Astrocyte (in vitro differentiated cells and primary cell): Measurements from ENCODE around the gene SHISA8. TPM values are rescaled to one million over a fixed set of nuclear protein-coding genes. Genes with fewer than 3 reads are reported as not detected.

Experiments
- DNase-seq: peaks from one replicate; pipeline ENCODE4 v3.0.0-alpha.2; 2010; ENCODE audit warnings: low read depth
- FAIRE-seq: peaks from 2 replicates; lab custom pipeline; 2011; peaks lifted over from hg19 to GRCh38; lab: Jason Lieb, UNC
- H2AFZ ChIP-seq: 2 replicates; pipeline ENCODE4 v1.6.0; 2012; ENCODE audit warnings: low read depth, low read length, inconsistent platforms
- H3K27ac ChIP-seq: 2 replicates; pipeline ENCODE4 v1.5.1; 2011; ENCODE audit warnings: low read depth, low read length, inconsistent platforms
- H3K27me3 ChIP-seq: 2 replicates; pipeline ENCODE4 v1.6.0; 2011; ENCODE audit warnings: low read length, inconsistent platforms; ENCODE audit not compliant: insufficient read depth
- H3K36me3 ChIP-seq: 2 replicates; pipeline ENCODE4 v1.5.1; 2011; ENCODE audit warnings: low read length, inconsistent platforms; ENCODE audit not compliant: insufficient read depth
- H3K4me1 ChIP-seq: 2 replicates; pipeline ENCODE4 v1.5.1; 2011; ENCODE audit warnings: low read length, inconsistent platforms; ENCODE audit not compliant: insufficient read depth
- H3K4me2 ChIP-seq: 2 replicates; pipeline ENCODE4 v1.6.0; 2012; ENCODE audit warnings: low read length, inconsistent platforms
- H3K4me3 ChIP-seq: 2 replicates; pipeline ENCODE4 v1.5.1; 2011; ENCODE audit warnings: low read depth, mild to moderate bottlenecking, low read length, inconsistent platforms; ENCODE audit not compliant: insufficient read depth
- H3K79me2 ChIP-seq: 2 replicates; pipeline ENCODE4 v1.6.0; 2012; ENCODE audit warnings: mild to moderate bottlenecking, low read length, inconsistent platforms; ENCODE audit not compliant: insufficient read depth
- H3K9ac ChIP-seq: 2 replicates; pipeline ENCODE4 v1.6.0; 2012; ENCODE audit warnings: mild to moderate bottlenecking, low read length, inconsistent platforms
- H3K9me3 ChIP-seq: 2 replicates; pipeline ENCODE4 v1.5.1; 2012; ENCODE audit warnings: low read depth, mild to moderate bottlenecking, low read length, inconsistent platforms; ENCODE audit not compliant: insufficient read depth
- H4K20me1 ChIP-seq: 2 replicates; pipeline ENCODE4 v1.6.0; 2012; ENCODE audit warnings: low read length, inconsistent platforms; ENCODE audit not compliant: insufficient read depth
- H3K27ac Mint-ChIP-seq: one replicate; pipeline ENCODE4 v1.8.0; 2021; ENCODE audit warnings: mild to moderate bottlenecking, mixed read lengths; ENCODE audit not compliant: unreplicated experiment
- H3K27me3 Mint-ChIP-seq: one replicate; pipeline ENCODE4 v1.8.0; 2021; ENCODE audit warnings: low read depth, mixed read lengths; ENCODE audit not compliant: unreplicated experiment
- H3K36me3 Mint-ChIP-seq: one replicate; pipeline ENCODE4 v1.8.0; 2021; ENCODE audit warnings: low read depth, mixed read lengths; ENCODE audit not compliant: unreplicated experiment
- H3K4me1 Mint-ChIP-seq: one replicate; pipeline ENCODE4 v1.8.0; 2021; ENCODE audit warnings: low read depth, mixed read lengths; ENCODE audit not compliant: unreplicated experiment
- H3K4me3 Mint-ChIP-seq: one replicate; pipeline ENCODE4 v1.8.0; 2021; ENCODE audit warnings: mild to moderate bottlenecking, moderate library complexity, mixed read lengths; ENCODE audit not compliant: unreplicated experiment
- H3K9me3 Mint-ChIP-seq: one replicate; pipeline ENCODE4 v1.8.0; 2021; ENCODE audit warnings: mild to moderate bottlenecking, mixed read lengths; ENCODE audit not compliant: unreplicated experiment
- EZH2 ChIP-seq: IDR thresholded peaks from 2 replicates; pipeline ENCODE4 v1.6.1; 2012; ENCODE audit warnings: mild to moderate bottlenecking, low read length, inconsistent platforms; ENCODE audit not compliant: insufficient read depth
- total RNA-seq: library from RNA; stranded (reverse); gene quantifications from 2 replicates; pipeline ENCODE4 v1.2.1, GENCODE V29; 2021
- TF ChIP-seq, protein P1 (sequence below): IDR thresholded peaks from 2 replicates; pipeline ENCODE4 v1.5.1; 2011; ENCODE audit warnings: low read depth, mild to moderate bottlenecking, inconsistent platforms, low read length, moderate library complexity; ENCODE audit not compliant: insufficient read depth

Gene SHISA8
- total RNA-seq, 1 donor from 2014 or later = not detected

DNA sequence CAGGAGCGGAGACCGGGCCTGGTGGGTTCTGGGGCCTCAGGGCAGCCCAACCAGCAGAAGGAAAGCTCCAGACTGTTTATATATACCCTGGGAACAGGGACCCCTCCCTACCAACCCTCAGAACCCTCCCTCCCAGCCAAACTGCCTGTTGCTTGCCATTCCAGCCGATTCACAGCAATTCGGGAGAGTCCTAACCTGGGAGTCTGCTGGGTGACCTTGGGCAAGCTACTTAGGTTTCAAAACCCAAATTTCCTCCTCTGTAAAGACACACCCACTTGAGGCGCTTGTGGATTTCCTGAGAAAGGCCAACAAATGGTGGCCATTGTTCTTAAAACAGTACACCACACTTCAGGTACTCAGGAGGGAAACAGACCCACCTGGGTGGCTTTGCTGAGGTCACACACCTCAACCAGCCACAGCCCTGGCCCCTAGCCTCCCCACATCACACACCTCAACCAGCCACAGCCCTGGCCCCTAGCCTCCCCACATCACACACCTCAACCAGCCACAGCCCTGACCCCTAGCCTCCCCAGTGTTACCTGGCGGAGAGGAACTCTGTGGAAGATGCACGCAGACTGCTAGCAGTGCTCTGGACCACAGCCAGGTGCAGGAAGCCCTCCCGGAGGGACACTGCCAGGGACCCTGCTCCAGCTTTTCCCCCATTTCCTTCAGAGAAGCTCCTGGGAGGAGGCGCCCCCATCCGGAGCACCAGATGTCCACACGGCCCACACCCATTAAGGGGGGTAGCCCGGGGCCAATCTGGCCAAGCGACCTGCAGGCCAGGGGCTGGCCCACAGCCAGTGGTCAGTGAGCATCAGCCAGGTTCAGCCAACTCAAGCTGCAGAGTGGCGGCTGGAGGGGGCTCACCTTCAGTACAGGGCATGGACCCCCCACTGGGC lies 6.2 kb downstream of the SHISA8 start:
- H3K36me3 ChIP-seq = peaks cover 5% of the 10 kb centered on the region
- peaks cover 33% of the 10 kb centered on the region for H3K27me3 ChIP-seq
- H3K9me3 ChIP-seq = no peaks in the 10 kb centered on the region
- H3K79me2 ChIP-seq = no peaks in the 10 kb centered on the region
- H3K4me1 ChIP-seq = peaks cover 16% of the 10 kb centered on the region
- Mint-ChIP-seq H3K9me3 (peaks cover 2% of the 10 kb centered on the region), H3K36me3 (peaks cover 3% of the 10 kb centered on the region), H3K4me3 (no peak overlapping the region), H3K27ac (no peak overlapping the region), H3K27me3 (peaks cover 25% of the 10 kb centered on the region), H3K4me1 (no peaks in the 10 kb centered on the region)
- no peak overlapping the region for H3K27ac ChIP-seq
- H2AFZ ChIP-seq = no peak overlapping the region
- peaks cover 56% of the 10 kb centered on the region for H4K20me1 ChIP-seq
- H3K4me2 ChIP-seq = no peak overlapping the region
- no peak overlapping the region for H3K9ac ChIP-seq
- TF ChIP-seq, protein P1, sequence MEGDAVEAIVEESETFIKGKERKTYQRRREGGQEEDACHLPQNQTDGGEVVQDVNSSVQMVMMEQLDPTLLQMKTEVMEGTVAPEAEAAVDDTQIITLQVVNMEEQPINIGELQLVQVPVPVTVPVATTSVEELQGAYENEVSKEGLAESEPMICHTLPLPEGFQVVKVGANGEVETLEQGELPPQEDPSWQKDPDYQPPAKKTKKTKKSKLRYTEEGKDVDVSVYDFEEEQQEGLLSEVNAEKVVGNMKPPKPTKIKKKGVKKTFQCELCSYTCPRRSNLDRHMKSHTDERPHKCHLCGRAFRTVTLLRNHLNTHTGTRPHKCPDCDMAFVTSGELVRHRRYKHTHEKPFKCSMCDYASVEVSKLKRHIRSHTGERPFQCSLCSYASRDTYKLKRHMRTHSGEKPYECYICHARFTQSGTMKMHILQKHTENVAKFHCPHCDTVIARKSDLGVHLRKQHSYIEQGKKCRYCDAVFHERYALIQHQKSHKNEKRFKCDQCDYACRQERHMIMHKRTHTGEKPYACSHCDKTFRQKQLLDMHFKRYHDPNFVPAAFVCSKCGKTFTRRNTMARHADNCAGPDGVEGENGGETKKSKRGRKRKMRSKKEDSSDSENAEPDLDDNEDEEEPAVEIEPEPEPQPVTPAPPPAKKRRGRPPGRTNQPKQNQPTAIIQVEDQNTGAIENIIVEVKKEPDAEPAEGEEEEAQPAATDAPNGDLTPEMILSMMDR = no peak
- TF ChIP-seq EZH2 = no peak
- no peak for FAIRE-seq
- no peak overlapping the region for H3K4me3 ChIP-seq
- no peak for DNase-seq

DNA sequence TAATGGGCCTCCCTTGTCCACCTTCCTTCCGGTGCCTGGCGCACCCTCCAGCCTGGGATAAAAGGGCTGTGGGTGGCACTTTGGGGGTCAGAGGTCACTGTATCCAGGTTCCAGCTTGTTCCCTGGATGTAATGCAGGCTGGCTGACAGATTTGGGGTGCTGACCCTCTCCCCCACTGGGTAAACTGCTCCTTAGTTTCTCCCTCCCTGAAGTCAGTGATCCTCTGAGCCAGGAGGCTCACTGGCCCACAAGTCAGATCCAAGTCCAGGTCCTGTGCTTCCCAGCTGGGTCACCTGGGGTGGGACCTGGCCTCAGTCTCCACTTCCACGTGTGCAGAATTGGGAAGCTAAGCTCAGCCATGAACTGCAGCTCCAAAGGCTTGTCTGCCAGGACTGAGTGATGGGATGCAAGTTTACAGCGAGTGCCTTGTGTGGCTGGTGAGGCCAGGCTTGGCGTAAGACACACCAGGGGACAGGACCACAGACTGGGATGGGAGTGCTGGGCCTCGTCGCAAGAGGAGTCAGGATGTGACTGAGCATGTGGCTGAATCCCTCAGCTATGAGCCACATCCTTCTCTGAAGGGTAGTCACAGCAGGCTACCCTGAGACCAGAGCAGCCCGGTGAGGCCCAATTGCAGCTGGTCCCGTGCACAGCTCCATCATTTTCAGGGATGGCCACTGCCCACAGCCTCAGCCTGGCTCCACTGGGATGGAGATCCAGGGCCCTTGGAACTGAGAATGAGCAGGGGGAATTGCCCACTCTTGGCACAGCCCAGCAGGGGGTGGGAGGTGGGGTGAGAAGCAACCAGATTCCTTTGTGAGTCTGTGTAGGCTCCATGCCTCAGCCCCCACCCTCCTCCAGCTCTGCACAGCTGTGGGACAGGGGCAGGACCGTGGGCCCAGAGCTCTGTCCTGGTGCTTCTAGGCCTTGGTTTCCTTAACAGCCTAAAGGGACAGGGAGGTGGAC lies 7.2 kb downstream of the SHISA8 start:
- peaks cover 5% of the 10 kb centered on the region for H3K36me3 ChIP-seq
- H4K20me1 ChIP-seq = peaks cover 52% of the 10 kb centered on the region
- no peak overlapping the region for H3K9ac ChIP-seq
- Mint-ChIP-seq H3K36me3 (peaks cover 3% of the 10 kb centered on the region), H3K27ac (no peak overlapping the region), H3K4me3 (no peak overlapping the region), H3K27me3 (peaks cover 17% of the 10 kb centered on the region), H3K4me1 (no peaks in the 10 kb centered on the region), H3K9me3 (peaks cover 2% of the 10 kb centered on the region)
- H3K4me2 ChIP-seq = no peak overlapping the region
- DNase-seq (no peak), FAIRE-seq (no peak)
- no peaks in the 10 kb centered on the region for H3K9me3 ChIP-seq
- H2AFZ ChIP-seq = no peak overlapping the region
- H3K27me3 ChIP-seq = peaks cover 24% of the 10 kb centered on the region
- H3K4me1 ChIP-seq = peaks cover 16% of the 10 kb centered on the region
- H3K27ac ChIP-seq = no peak overlapping the region
- TF ChIP-seq EZH2 = no peak
- TF ChIP-seq, protein P1 = no peak
- H3K4me3 ChIP-seq = no peak overlapping the region
- H3K79me2 ChIP-seq = no peaks in the 10 kb centered on the region
